Stimulated activated naive CD8-positive, alpha-beta T cell treated with anti-CD3 and anti-CD28 coated beads, Interleukin-15, Interleukin-2, amounts not matched to agents 100 U/mL and 50 U/mL, for 24 hours (primary cell): ENCODE measurements around the gene GPR132.
"Not testable (repeated sequence)": the region's sequence is repeated elsewhere in the genome, so short reads cannot be mapped to it uniquely, and the experiment has no call there.

Experiments
- ATAC-seq: fragments of 150-1000 bp; cut with Tn5 transposase; one replicate; pipeline ENCODE4 v1.10.0; 2021
- DNase-seq: peaks from one replicate; pipeline ENCODE4 v3.0.0; 2021

Gene GPR132

GRCh38 chr14:105091054-105091516 lies 25.9 kb upstream of the GPR132 start:
- no peak for ATAC-seq
- DNase-seq: no peak

- DNase-seq (peak; percentile 95), ATAC-seq (peak; percentile 52)
Measured at GRCh38 chr14:105090493-105091053, 25.3 kb upstream of the GPR132 start.

DNA sequence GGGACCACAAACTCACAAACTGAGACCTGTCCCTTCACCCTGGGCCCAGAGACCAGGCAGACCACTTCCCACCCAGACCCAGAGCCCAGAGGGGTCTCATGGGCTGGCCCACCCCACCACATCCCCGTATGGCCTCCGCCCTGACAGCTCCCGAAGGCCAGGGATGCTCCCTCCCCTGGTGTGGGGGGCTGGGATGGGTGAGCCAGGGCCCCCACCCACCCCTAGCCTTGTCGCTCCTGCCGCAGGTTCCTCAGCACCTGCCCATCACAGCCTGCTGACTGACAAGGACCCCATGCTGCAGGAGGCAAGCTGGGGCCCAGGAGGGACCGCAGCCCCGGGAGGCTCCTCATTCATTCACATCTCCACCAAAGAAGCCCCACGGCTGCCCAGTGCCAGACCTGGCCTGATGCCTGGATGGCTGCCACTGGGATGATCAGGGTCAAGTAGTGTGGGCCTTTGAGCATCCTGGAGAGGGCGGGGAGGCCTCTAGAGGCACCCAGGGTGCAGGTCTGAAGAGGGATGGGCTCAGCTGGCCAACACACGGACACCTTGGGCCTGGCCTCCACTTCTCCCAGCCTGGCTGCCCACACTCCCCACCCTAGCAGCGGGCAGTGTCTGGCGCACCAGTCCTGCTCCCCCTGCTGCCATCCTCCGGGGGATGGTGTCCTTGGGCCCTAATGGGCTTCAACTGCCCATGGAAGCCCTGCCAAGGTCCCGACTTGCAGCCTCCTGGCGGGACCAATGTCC lies 24.7 kb upstream of the GPR132 start:
- DNase-seq (no peak), ATAC-seq (no peak)

DNA sequence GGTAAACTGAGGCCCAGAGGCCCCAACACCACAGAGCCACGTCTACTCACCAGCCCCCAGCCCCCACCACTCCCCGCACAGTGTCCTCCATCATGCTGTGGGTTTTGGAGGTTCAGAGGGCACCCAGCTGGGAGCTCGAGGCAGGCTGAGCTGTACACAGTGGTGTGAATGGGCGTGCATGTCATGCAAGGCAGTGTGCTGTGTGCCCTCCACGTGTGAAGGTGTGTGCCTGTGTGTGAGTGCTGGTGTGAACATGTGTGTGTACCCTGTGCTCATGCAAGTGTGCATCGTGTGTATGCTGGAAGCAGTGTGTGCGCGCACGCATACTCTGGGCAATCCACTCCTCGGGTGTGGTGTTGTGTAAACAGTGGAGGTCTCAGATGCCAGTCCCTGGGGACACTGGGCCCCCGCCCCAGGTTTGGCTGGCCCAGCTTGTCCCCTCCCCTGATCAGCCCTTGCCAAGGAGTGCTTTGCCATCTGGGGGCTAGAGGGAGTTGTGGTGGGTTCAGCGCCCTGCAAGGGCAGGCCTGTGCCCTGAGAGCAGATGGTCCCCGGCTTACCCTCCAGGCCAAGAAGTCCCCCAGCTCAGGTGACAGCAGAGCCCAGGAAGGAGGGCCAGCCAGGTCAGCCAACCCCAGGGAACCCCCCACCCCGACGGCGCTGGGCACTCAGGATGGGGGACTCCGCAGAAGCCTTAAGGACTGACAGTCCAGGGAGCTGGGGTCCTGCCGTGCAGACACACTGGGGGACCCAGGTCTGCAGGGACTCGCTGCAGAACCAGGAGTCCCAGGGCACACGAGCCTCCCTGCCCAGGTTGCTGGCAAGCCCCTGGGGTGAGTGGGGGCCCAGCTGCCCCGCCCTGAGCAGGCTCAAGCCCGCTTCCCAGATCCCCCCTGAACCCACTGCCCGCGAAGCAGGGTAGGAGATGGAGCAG lies 23.8 kb upstream of the GPR132 start:
- DNase-seq: no peak
- ATAC-seq: no peak

DNA sequence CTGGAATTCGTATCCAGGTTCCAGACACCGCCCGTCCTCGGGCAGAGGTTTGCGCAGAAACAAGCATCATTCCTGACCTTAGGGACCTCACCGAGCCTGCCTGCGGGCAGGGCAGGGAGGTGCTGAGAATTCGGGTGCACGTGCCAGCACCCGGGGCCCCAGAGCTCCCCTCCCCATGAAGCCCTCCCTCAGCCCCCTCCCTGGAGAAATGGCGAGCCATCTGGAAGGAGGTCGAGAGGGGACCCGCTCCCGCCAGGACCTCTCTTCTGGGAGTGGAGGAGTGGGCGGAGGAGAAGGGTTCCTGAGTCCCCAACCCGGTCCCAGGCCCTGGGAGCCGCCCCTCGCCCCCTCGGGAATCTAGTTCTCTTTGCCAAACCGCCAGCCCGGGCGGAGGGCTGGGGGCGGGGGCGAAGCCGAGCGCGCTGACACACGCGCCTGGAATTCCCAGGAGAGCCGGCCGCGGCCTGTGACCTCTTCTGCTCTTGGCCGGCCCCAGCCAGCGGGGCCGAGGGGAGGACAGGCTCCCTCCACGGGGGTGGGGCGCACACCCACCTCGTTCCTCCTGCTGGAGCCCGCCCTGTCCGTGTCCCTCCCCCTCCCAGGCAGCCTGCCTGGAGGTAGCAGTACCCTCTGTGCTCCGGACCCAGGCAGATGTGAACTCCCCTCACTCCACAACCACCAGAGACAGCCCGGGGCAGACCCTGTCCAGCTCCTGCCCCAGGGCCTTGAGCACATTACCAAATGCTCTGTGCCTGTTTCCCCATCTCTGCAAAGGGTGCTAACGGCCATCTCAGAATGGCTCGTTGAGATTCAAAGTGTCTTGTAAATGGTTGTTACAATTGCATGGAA lies 23.0 kb upstream of the GPR132 start:
- DNase-seq (no peak), ATAC-seq (no peak)

DNA sequence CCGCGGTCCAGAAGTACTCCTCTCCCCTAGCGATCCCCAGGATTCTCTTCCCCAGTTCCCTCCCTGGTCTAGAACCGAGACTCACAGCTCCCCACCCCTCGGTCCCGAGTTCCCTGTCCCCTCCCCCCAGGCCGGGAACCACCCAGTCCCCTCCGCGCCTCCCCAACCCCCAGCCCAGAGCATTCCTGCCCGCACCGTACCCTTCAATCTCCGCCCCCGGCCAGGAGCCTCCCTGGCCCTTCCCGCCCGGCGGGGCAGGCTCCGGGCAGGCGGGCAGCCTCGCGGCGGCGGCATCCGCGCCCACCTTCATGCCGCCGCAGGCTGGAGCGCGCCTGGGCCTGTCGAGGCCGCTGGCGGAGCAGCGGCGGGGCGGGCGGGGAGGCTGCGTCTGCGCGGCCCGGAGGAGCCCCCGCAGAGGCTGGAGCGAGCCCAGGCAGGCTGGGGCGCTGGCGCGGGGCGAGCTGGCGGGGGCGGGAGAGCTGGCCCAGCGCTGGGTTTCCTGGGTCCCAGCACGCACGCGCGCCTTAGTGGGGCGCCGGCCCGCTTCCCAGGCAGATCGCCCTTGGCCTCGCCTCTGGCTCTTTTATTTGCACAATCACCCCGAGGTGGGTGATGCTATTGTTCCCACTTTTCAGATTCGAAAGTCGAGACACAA lies 22.2 kb upstream of the GPR132 start:
- peak; percentile 2 for ATAC-seq
- peak; percentile 48 for DNase-seq

DNA sequence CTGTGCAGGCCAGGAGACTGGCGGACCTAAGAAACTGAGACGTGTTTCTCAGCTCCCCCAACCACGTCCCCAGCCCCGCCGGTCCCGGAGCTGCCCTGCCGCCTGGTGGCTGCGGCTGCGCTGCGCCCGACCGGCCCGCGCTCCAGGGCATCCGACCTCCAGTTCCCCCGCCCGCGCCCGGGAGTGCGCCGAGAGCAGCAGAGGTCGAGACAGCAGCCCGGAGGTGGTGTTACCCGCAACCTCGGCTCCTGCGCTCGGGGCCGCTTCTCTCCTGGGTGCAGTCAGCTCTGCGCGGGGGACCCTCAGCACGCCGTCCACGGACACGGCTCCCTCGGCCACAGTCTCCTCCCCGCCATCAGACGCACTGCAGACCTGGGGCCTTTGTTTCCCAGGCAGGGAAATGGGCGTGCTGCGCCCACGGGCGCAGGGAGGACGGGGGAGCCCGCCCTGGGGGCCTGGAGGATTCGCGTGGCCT lies 21.6 kb upstream of the GPR132 start:
- DNase-seq (peak; percentile 90), ATAC-seq (peak; percentile 84)

- ATAC-seq (no peak), DNase-seq (no peak)
Measured at GRCh38 chr14:105085766-105086165, 20.5 kb upstream of the GPR132 start.

- ATAC-seq (no peak), DNase-seq (no peak)
Measured at GRCh38 chr14:105084741-105085571, 19.7 kb upstream of the GPR132 start.

GRCh38 chr14:105083926-105084685 lies 18.9 kb upstream of the GPR132 start:
- ATAC-seq: no peak
- DNase-seq: no peak

- DNase-seq: no peak
- ATAC-seq: no peak
Measured at GRCh38 chr14:105082703-105083102, 17.5 kb upstream of the GPR132 start.

GRCh38 chr14:105081473-105081872 lies 16.2 kb upstream of the GPR132 start:
- ATAC-seq, DNase-seq: not testable (repeated sequence)

- ATAC-seq: no peak
Measured at GRCh38 chr14:105080161-105080560, 14.9 kb upstream of the GPR132 start.

DNA sequence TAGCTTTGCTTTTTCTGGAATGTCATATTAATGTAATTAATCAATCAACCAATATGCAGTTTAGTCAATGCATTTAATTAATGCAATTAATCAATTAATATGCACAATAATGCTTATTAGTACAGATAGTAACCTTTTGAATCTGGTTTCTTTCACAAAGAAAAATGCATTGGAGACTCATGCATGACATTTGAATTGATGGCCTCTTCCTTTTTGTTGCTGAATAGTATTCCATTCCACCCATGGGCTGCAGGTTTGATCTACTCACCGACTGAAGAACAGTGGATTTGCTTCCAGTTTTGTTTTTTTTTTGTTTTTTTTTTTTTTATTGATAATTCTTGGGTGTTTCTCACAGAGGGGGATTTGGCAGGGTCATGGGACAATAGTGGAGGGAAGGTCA lies 13.1 kb upstream of the GPR132 start:
- DNase-seq: no peak
- ATAC-seq: no peak

More at GRCh38 chr14:105080161-105080560, 14.9 kb upstream of the GPR132 start:
- no peak for DNase-seq

GRCh38 chr14:105077649-105077995 lies 12.4 kb upstream of the GPR132 start:
- ATAC-seq: peak; percentile 12
- no peak for DNase-seq

- ATAC-seq (no peak), DNase-seq (no peak)
Measured at GRCh38 chr14:105076805-105077648, 11.8 kb upstream of the GPR132 start.

DNA sequence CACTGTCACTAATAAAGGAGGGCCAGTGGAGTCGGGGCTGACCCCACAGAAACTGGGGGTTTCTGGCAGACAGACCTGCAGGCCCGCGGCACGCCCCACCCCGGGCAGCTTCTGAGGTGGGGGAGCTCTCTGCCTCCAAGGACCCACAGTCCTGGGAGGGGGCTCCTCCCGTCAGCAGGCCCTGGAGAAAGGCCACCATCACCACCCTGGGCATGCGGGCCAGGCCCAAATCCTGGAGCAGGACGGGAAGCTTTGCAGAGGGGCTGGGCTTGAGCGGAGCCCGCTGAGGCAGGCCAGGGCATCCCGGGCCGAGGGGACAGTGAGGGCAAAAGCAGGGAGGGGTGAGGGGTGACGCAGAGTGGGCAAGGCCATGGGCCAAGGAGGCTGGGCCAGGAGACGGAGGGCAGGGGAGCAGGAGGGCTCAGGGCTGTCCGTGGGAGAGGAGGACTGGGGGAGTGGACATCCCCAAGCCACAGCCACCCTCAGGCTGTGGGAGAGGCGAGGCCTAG lies 11.1 kb upstream of the GPR132 start:
- no peak for DNase-seq
- ATAC-seq: no peak
